Embryonic facial prominence (tissue), 1 donor: ENCODE data around the gene TMEM116.
"Not testable (repeated sequence)": the region's sequence is repeated elsewhere in the genome, so short reads cannot be mapped to it uniquely, and the experiment has no call there.

Experiments
- DNase-seq: peaks from one replicate; pipeline ENCODE4 v3.0.0-alpha.2; 2016; ENCODE audit errors: extremely low spot score

TMEM116 gene

DNA sequence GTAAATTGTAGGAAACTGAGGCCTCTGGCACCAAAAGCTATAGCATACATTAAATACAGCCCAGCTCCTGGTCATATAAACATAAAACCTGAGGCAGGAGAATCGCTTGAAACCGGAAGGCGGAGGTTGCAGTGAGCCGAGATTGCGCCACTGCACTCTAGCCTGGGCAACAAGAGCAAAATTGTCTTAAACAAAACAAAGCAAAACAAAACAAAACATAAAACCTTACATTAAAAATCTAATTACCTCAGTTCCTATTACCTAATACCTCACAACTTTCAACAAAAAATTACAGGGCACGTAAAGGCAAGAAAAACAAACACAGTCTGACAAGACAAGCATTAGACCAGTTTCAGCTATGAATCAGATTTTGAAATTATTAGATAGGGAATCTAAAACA, 36.7 kb downstream of the TMEM116 start:
- no peak for DNase-seq

GRCh38 chr12:111975161-111975931, 37.6 kb downstream of the TMEM116 start:
- no peak for DNase-seq

GRCh38 chr12:111971800-111972199, 41.2 kb downstream of the TMEM116 start:
- DNase-seq = no peak

GRCh38 chr12:111964935-111965334, 48.0 kb downstream of the TMEM116 start:
- DNase-seq = no peak

- not testable (repeated sequence) for DNase-seq
Observed at GRCh38 chr12:111959518-111959917, 53.4 kb downstream of the TMEM116 start.

- not testable (repeated sequence) for DNase-seq
Observed at GRCh38 chr12:111957224-111957623, 55.7 kb downstream of the TMEM116 start.

DNA sequence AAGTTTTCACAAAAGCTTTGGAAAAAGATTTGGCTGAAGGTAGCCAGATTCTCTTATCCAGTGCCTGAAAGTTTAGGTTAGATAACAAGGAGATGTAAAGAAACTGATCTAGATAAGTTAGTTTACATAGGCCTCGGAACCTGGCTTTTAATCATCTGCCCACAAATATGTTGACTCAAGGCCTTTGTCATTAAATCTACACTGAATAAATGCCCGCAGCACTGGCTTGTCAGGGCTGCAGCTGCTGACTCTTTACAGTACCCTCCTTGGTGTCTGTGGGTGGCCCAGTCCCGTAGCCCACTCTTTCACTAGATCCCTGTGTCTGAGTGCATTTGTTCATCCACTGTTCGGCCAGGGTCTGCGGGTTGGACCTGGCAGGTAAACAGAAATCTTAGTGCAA, 58.0 kb downstream of the TMEM116 start:
- no peak for DNase-seq

- no peak for DNase-seq
Observed at GRCh38 chr12:111953455-111953854, 59.5 kb downstream of the TMEM116 start.

GRCh38 chr12:111952084-111952787, 60.7 kb downstream of the TMEM116 start:
- DNase-seq = not testable (repeated sequence)

- not testable (repeated sequence) for DNase-seq
Observed at GRCh38 chr12:111950961-111951676, 61.8 kb downstream of the TMEM116 start.

DNA sequence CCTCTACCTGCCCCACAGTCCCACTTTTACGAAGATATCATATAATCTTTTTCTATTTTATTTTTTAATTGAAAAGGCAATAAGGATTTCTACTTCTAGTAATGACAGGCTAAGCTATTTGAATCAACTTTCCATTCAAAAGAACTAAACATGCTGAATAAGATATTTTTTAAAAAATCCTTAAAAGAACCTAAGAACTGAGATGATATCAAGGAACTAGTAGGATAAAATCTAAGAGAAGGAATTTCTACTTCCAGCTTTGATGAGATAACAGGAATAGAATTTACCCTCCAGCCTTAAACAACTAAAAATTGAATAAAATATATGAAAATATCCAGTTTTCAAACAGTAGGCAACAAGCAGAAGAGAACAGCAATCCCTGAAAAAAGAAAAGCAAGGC, 69.0 kb downstream of the TMEM116 start:
- no peak for DNase-seq

DNA sequence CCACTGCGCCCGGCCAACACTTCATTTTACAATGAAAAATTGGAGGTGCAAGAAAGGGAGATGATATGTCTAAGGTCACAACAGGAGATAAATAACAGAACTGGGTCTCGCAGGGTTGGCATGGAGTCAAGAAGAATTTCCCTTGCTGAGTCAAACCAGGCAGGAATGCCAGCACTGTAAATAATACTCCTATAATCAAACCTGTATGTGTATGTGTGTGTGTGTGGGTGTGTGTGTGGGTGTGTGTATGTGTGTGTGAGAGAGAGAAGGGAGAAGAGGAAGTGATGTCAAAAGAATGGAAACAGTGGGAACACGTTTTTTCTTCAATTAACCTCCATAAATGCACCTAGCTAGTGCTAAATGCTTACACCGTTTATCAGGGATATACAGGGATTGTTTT, 70.4 kb downstream of the TMEM116 start:
- DNase-seq = no peak

GRCh38 chr12:111937429-111937828, 75.5 kb downstream of the TMEM116 start:
- no peak for DNase-seq

DNA sequence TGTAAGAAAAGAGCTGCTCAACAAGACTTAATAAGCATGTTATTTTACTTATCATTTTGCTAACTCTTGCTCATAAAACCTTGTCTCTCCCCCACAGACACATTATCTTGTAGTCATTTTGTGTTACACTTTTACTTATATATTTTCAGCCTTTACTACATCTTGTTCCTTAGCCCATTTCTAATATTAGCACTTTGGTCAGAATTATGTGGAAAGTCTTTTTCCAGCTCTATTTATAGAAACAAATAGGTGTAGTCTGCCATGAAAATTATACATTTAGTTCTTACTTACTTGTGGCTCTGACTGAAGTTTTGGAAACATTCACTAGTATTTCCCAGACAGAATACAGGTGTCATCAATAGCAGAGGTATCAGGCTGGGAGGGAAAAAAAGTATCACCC, 76.1 kb downstream of the TMEM116 start:
- no peak for DNase-seq

- no peak for DNase-seq
Observed at GRCh38 chr12:111932241-111932640, 80.7 kb downstream of the TMEM116 start.

- DNase-seq = no peak
Observed at GRCh38 chr12:111927346-111927745, 85.6 kb downstream of the TMEM116 start.

- no peak for DNase-seq
Observed at GRCh38 chr12:111926631-111927030, 86.3 kb downstream of the TMEM116 start.

- no peak for DNase-seq
Observed at GRCh38 chr12:111925171-111925570, 87.8 kb downstream of the TMEM116 start.

- no peak for DNase-seq
Observed at GRCh38 chr12:111907740-111908139, 105.2 kb downstream of the TMEM116 start.

- no peak for DNase-seq
Observed at GRCh38 chr12:111905502-111905901, 107.5 kb downstream of the TMEM116 start.

DNA sequence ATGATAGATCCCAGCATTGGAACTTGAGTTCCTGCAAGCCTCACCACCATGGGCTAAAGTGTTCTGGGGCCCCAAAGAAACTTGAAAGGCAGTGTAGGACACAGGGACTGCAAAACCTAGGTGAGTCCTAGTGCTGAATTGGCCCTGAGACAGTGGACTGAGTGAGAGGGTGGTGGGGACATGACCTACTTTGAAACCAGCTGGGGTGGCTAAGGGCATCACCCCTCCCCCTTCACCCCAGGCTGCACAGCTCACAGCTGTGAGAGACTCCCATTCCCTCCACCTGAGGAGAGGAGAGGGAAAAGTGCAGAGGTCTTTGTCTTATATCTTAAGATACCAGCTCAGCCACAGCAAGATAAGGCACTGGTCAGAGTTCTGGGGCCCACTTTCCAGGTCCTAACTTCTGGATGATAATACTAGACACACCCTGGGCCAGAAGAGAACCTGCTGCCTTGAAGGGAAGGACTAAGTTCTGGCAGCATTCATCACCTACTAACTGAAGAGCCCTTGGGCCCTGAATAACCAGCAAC, 108.5 kb downstream of the TMEM116 start:
- DNase-seq = no peak

- no peak for DNase-seq
Observed at GRCh38 chr12:111901182-111901581, 111.8 kb downstream of the TMEM116 start.
